Measurements from ENCODE around the gene ARL10.

GRCh38 chr5:176379881-176380280 is 14.6 kb downstream of the ARL10 start:
- TF ChIP-seq CTCF (IDR thresholded peaks at IDR 0.05 in 4 of 5, conservative IDR thresholded peaks at IDR 0.05 in 1 of 5) (no peak), POLR2A (IDR thresholded peaks at IDR 0.05) (no peak)

Measured in gastrocnemius medialis (tissue), 4 donors.